SK-N-MC (cell line): ENCODE measurements around the gene XPR1.

Experiments
- EZH2 ChIP-seq: fragments of 200-600 bp; sonication (generic); IDR thresholded peaks from one replicate; pipeline ENCODE4 v1.6.1; 2017; ENCODE audit warnings: antibody characterized with exemption
- FOXP2 ChIP-seq: optimal IDR thresholded peaks from 2 replicates; pipeline ENCODE3; 2011; ENCODE audit warnings: mild to moderate bottlenecking, moderate library complexity; ENCODE audit not compliant: insufficient read depth; ENCODE audit errors: extremely low read length, control extremely low read depth
- POLR2AphosphoS5 ChIP-seq: IDR thresholded peaks from 2 replicates; pipeline ENCODE4 v1.6.1; 2012; ENCODE audit warnings: mild to moderate bottlenecking, low read depth, low read length, borderline replicate concordance

DNA sequence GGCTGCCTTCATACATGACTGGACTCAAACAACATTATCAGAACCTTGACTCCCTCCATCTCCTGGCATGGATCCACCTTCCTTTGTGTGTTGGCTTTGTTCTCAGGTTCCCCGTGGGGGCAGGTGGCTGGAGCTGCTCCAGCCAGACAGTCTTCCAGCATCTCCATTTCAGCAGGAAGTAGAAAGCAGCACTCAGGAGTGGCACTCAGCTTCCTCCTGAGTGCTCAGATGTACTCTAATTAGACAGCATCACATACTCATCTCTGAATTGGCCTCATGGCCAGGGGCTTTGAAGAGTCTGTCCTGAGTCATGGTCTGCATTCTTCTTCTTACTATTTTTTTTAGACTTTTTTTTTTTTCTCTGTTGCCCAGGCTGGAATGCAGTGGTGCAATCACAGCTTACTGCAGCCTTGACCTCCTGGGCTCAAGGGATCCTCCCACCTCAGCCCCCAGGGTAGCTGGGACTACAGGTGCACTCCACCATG lies 45.1 kb upstream of the XPR1 start:
- TF ChIP-seq POLR2AphosphoS5 = no peak
- TF ChIP-seq EZH2 = no peak
- TF ChIP-seq FOXP2 = no peak
